ENCODE data around the gene DCLK1. TPM values are rescaled to one million over a fixed set of nuclear protein-coding genes. Genes with fewer than 3 reads are reported as not detected.

DCLK1 gene
- total and polyA plus RNA-seq, 8 donors: 0.67 to 10.1 (median 1.7) TPM

DNA sequence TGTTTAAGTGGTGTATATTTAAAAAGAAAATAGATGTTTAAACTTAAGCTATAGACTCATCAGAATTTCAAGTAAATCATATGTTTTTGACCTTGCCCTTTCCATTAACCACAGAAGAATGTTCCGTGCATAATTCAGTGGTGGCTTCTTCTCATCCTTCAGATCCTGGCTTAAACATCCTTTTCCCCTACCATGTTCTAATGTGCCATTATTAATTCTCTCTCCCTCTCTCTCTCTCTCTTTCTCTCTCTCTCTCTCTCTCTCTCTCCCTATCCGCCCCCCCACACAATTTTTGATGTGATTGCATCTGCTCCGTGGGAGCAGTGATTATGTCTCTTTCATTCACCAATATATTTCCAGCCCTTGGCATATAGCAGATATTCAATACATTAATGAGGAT, 116.4 kb downstream of the DCLK1 start:
- Histone ChIP-seq H3K9me3 (no peaks in the 10 kb centered on the region), H3K4me3 (no peak overlapping the region), H3K4me1 (no peaks in the 10 kb centered on the region), H3K27ac (no peak overlapping the region), H3K36me3 (no peaks in the 10 kb centered on the region), H3K27me3 (no peaks in the 10 kb centered on the region)
- 50 to 59% methylated on average over 3 of the region's 3 CpGs for WGBS, 2 donors
- ATAC-seq (no peak), FAIRE-seq (no peak), DNase-seq (no peak)
- TF ChIP-seq, protein P1, sequence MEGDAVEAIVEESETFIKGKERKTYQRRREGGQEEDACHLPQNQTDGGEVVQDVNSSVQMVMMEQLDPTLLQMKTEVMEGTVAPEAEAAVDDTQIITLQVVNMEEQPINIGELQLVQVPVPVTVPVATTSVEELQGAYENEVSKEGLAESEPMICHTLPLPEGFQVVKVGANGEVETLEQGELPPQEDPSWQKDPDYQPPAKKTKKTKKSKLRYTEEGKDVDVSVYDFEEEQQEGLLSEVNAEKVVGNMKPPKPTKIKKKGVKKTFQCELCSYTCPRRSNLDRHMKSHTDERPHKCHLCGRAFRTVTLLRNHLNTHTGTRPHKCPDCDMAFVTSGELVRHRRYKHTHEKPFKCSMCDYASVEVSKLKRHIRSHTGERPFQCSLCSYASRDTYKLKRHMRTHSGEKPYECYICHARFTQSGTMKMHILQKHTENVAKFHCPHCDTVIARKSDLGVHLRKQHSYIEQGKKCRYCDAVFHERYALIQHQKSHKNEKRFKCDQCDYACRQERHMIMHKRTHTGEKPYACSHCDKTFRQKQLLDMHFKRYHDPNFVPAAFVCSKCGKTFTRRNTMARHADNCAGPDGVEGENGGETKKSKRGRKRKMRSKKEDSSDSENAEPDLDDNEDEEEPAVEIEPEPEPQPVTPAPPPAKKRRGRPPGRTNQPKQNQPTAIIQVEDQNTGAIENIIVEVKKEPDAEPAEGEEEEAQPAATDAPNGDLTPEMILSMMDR (IDR thresholded peaks at IDR 0.05): no peak
- intact Hi-C loops (cut with DNase I): no loop called here

DNA sequence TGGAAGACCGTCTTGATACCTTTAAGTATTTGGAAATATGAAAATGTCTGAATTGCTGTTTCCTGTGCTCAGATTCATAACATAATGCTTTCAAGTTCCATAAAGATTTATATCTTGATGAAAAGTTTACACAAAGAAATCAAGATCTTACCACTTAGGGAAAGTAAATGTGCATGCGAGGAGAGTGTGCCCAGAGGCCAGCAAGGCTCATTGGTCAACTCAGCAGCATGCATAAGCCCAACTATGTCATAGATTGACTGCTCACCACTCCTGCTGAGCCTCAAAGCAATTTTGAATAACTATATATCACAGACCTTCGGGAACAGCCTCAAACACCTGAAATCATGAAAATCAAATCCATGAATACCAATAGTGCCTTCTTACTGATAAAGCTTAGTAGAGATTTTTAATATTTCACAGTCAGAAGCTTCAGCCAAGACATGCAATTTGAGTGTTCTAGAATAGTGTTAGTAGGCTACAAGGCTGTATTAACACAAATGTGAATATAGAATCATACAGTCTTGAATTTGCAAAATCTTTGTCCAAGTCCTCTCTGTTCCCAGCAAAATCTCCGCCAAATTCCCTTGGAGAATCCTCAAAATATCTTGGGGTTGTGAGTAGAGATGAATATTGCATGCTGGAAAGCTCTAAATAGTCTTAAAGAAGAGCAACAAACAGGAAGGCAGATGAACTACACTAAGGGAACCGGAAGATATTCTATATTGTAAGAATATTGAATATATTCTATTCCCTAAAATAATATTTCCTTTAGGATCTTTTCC, 124.1 kb downstream of the DCLK1 start:
- no peak for FAIRE-seq
- intact Hi-C loops (cut with DNase I): no loop called here
- DNase-seq: no peak
- TF ChIP-seq, protein P1 (IDR thresholded peaks at IDR 0.05): no peak
- Histone ChIP-seq H3K9me3 (no peaks in the 10 kb centered on the region), H3K4me1 (peaks cover 0 to 5% (median 0%) of the 10 kb centered on the region in 3 donors), H3K27me3 (no peaks in the 10 kb centered on the region), H3K36me3 (no peaks in the 10 kb centered on the region), H3K27ac (no peak overlapping the region), H3K4me3 (no peak overlapping the region)
- WGBS, 2 donors: 65% methylated on average over 5 of the region's 5 CpGs
- no peak for ATAC-seq

DNA sequence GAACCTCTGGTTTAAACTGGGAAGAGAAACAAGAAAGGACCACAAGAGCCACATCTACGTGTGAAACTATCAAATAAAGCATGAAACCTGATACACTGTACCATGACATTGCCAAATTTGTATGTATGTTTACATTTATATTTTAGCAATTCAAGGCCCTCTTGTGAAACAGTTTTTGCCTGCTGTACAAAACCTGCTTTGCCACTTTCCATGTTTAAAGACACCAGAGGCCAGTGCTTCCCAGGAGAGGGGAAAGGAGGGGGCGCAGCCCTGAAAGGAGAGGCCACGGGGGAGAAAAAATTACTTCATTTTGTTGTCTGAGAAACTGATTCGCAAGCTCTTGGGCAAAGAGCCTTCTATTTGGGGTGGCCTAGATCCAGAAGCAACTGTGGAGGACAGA, 124.8 kb downstream of the DCLK1 start:
- Histone ChIP-seq H3K4me3 (no peak overlapping the region), H3K27me3 (no peaks in the 10 kb centered on the region), H3K9me3 (no peaks in the 10 kb centered on the region), H3K27ac (no peak overlapping the region), H3K4me1 (peaks cover 0 to 5% (median 0%) of the 10 kb centered on the region in 3 donors), H3K36me3 (no peaks in the 10 kb centered on the region)
- DNase-seq: peak in 1 of 6 donors; percentile 22
- ATAC-seq: peak; percentile 20 to 66 (median 48)
- intact Hi-C loops (cut with DNase I): no loop called here
- WGBS, 2 donors: 25 to 29% methylated on average over 4 of the region's 4 CpGs
- no peak for FAIRE-seq
- TF ChIP-seq, protein P1 (IDR thresholded peaks at IDR 0.05): no peak

DNA sequence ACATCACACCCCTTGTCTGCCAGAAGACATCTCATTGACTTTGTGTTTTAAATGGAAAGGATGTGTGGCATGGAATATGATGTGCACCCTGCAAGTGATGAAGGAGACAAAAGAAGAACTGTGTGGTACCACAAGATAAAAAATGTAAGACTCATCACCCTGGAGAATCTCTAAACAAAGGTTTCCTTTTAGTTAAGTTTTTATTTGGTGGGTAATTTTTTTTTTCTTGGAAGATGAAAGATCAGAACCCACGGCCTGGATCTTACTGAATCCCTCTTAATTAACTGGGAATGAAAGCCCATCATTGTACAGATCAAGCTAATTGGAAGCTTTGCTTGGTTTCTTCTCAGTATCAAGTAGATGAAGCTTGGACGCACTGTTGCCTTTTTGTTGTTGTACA, 129.6 kb downstream of the DCLK1 start:
- Histone ChIP-seq H3K36me3 (no peaks in the 10 kb centered on the region), H3K27me3 (no peaks in the 10 kb centered on the region), H3K4me1 (peaks cover 0 to 5% (median 0%) of the 10 kb centered on the region in 3 donors), H3K27ac (no peak overlapping the region), H3K4me3 (no peak overlapping the region), H3K9me3 (no peaks in the 10 kb centered on the region)
- ATAC-seq (no peak), FAIRE-seq (no peak), DNase-seq (no peak)
- 71 to 77% methylated on average over 2 of the region's 2 CpGs for WGBS, 2 donors
- intact Hi-C loops (cut with DNase I): no loop called here
- TF ChIP-seq, protein P1 (IDR thresholded peaks at IDR 0.05): no peak

DNA sequence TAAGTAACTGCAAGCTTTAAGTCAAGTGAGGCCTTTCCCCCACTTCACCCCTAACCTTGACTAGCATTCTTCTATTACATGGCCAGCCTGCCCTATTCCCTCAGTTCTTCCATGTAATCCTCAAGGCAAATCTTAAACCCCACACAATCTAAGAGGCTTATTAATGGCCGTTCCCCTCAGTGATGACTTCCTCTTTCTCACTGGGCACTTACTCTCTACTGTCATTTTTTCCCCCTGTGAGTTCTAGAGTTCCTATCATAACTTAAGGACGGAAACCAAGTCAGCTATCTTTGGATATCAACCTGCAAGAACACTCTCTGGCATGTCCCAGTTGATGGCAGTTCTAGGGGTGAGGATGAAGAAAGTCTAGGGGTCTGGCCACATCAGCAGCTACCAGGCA, 131.2 kb downstream of the DCLK1 start:
- ATAC-seq (no peak), FAIRE-seq (no peak), DNase-seq (no peak)
- TF ChIP-seq, protein P1 (IDR thresholded peaks at IDR 0.05): no peak
- WGBS, 2 donors: 69 to 76% methylated on average over 2 of the region's 2 CpGs
- Histone ChIP-seq H3K36me3 (no peaks in the 10 kb centered on the region), H3K27me3 (no peaks in the 10 kb centered on the region), H3K9me3 (no peaks in the 10 kb centered on the region), H3K4me1 (peaks cover 0 to 1% (median under 1%) of the 10 kb centered on the region in 3 donors), H3K4me3 (no peak overlapping the region), H3K27ac (no peak overlapping the region)
- intact Hi-C loops (cut with DNase I): no loop called here

Data from pancreas (tissue), 10 donors.